ENCODE results near the gene ITGB4.

ITGB4 gene

DNA sequence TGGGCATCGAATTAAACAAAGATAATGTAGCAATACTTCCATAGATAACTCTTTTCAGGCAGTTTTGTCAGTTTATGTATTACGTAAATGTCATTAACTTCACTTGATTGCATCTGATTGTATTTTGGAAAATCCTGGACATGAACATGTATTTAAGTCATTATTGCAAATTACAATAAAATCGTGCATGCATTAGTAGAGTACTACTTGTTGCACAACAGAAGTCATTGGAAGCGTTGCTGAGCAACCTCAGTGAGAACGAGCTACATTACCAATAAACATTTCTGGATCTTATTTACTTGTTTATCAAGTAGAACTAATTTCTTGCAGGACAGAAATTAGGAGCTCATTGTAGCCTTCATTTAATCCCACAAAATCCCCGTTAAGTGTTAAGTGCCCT is 70.0 kb downstream of the ITGB4 start:
- no peak for DNase-seq (ENCODE audit: low spot score)

GRCh38 chr17:75793460-75793859 is 72.2 kb downstream of the ITGB4 start:
- no peak for DNase-seq (ENCODE audit: low spot score)

GRCh38 chr17:75795820-75796607 is 74.8 kb downstream of the ITGB4 start:
- DNase-seq (ENCODE audit: low spot score): no peak

DNA sequence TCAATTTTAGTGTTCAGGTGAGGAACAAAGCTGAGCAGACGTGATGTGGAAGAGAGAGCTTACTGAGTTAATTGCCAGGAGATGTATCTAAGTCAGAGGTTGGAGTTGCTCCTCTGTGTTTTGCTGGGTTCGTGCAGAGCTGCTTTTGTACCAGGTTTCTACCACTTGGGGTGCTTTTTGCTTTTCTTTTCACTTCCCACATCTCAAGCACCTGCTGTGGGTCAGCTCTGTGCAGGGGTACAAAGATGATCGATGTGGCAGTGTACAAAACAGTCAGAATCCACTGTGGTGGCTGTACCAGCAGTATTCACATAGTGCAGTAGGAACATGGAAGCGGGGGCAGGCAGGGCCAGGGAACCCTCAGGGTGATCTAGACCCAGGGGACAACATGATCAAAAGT is 78.1 kb downstream of the ITGB4 start:
- DNase-seq (ENCODE audit: low spot score): no peak

- no peak for DNase-seq (ENCODE audit: low spot score)
Observed at GRCh38 chr17:75803883-75804282, 82.6 kb downstream of the ITGB4 start.

- DNase-seq (ENCODE audit: low spot score): no peak
Observed at GRCh38 chr17:75806822-75807500, 85.7 kb downstream of the ITGB4 start.
